Measurements from ENCODE around the gene RGS3.

DNA sequence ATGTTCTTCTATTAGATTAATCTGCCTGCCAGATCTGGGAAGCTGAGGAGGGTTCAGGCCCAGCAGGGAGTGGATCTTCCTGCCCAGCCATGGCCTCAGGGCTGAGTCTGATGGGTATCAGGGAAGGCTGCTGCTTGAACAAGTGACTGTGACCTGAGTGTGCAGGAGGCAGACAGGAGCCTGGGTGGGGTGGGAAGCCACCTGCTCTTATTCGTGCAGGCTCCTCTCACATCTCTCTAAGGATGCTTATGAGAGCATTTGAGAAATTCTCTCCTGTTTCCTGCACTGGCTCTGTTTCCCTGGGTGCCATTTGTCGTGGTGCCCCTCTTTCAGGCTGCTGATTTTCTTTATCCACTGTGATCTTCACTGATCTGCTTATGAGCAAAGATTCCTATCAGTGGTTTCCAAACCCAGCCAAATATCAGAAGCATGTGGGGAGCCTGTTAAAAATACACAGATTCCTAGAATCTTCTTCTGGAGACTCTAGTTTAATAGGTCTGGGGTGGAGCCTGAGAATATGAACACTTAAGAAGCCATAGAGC is 2.1 kb downstream of the RGS3 start:
- TF ChIP-seq, protein P1, sequence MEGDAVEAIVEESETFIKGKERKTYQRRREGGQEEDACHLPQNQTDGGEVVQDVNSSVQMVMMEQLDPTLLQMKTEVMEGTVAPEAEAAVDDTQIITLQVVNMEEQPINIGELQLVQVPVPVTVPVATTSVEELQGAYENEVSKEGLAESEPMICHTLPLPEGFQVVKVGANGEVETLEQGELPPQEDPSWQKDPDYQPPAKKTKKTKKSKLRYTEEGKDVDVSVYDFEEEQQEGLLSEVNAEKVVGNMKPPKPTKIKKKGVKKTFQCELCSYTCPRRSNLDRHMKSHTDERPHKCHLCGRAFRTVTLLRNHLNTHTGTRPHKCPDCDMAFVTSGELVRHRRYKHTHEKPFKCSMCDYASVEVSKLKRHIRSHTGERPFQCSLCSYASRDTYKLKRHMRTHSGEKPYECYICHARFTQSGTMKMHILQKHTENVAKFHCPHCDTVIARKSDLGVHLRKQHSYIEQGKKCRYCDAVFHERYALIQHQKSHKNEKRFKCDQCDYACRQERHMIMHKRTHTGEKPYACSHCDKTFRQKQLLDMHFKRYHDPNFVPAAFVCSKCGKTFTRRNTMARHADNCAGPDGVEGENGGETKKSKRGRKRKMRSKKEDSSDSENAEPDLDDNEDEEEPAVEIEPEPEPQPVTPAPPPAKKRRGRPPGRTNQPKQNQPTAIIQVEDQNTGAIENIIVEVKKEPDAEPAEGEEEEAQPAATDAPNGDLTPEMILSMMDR (IDR thresholded peaks at IDR 0.05): no peak
- no peak for TF ChIP-seq POLR2A (IDR thresholded peaks at IDR 0.05)
